Body of pancreas (tissue), 4 donors: ENCODE results near the gene ARSH. TPM values are rescaled to one million over a fixed set of nuclear protein-coding genes. Genes with fewer than 3 reads are reported as not detected.

Experiments
- ATAC-seq: fragments of 150-250 bp; one replicate; pipeline ENCODE4 v1.9.1; 2016
- DNase-seq, 4 donors: peaks; one replicate each; pipeline ENCODE4 v3.0.0-alpha.2; 2019
- H3K27ac ChIP-seq, 4 donors: fragments of 200-600 bp; sonication (generic); 1 replicate in 3 of 4; 2 replicates in 1 of 4; pipeline versions ENCODE4 v1.5.1 to v1.6.1; 2016 to 2019; ENCODE audit warnings: mild to moderate bottlenecking in 1 of 4, mixed read lengths in 1 of 4, moderate library complexity in 1 of 4
- H3K27me3 ChIP-seq, 2 donors: fragments of 200-600 bp; sonication (generic); one replicate each; pipeline ENCODE4 v1.6.0; 2016; ENCODE audit warnings: mild to moderate bottlenecking in 1 of 2
- H3K36me3 ChIP-seq, 2 donors: fragments of 200-600 bp; sonication (generic); replicated peaks in 1 of 2; 2 replicates each; pipeline ENCODE4 v1.5.1; 2016; ENCODE audit warnings: low read depth in 2 of 2; ENCODE audit not compliant: insufficient read depth in 1 of 2
- H3K4me1 ChIP-seq: fragments of 200-600 bp; sonication (generic); one replicate; pipeline ENCODE4 v1.6.0; 2016
- H3K4me3 ChIP-seq, 2 donors: fragments of 200-600 bp; sonication (generic); 1 replicate in 1 of 2; 2 replicates in 1 of 2; pipeline ENCODE4 v1.5.1; 2016 to 2019
- H3K9me3 ChIP-seq, 3 donors: fragments of 200-600 bp; sonication (generic); 1 replicate in 2 of 3; 2 replicates in 1 of 3; pipeline ENCODE4 v1.5.1; 2016
- POLR2A ChIP-seq, 3 donors: fragments of 450-650 bp; IDR thresholded peaks; one replicate each; pipeline ENCODE4 v1.6.1; 2016; ENCODE audit warnings: antibody characterized with exemption in 3 of 3, mild to moderate bottlenecking in 2 of 3
- WGBS, 2 donors: methylation state at CpG; one replicate each; pipeline ENCODE4 v1.1.5; 2017; 5-methylcytosine and 5-hydroxymethylcytosine counted together
- intact Hi-C: fragments of 100-400 bp; cut with DNase I; formaldehyde crosslinking; loops from one replicate; pipeline ENCODE4 v1.15.1; 2023
- small RNA-seq: library from RNA; depleted of rRNA; stranded (forward); fragments of <200 nt; gene quantifications from one replicate; pipeline ENCODE3, GENCODE V24; 2016
- total RNA-seq, 2 donors: library from RNA; depleted of rRNA; stranded (reverse); fragments of >200 nt; gene quantifications; one replicate each; pipeline ENCODE4 v1.1.0, GENCODE V29; 2016
- TF ChIP-seq, protein P1 (sequence below), 7 experiments: fragments of 450-650 bp in 4 of 7; fragments of 200-600 bp in 3 of 7; sonication (generic) in 3 of 7; IDR thresholded peaks; one replicate each; pipeline ENCODE4 v1.5.1; 2016 to 2019; ENCODE audit warnings: antibody characterized with exemption in 7 of 7

Gene ARSH
- total RNA-seq, 2 donors from 2014 or later: not detected

DNA sequence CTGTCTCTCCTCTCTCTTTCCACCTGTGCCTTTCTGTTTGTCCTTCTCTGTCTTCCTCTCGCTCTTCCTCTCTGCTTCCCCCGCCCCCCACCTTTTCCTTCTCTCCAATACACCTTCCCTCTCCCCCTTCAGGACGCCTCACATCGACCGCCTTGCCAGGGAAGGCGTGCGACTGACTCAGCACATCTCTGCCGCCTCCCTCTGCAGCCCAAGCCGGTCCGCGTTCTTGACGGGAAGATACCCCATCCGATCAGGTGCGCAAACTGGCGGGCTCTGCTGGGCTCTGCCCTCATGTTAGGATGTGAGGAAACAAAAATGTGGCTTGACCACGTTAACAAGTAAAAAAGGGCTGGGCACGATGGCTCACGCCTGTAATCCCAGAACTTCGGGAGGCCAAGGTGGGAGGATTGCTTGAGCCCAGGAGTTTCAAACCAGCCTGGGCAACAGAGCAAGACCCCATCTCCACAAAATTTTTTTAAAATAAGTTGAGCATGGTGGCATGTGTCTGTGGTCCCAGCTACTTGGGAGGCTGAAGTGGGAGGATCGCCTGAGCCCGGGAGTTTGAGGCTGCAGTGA, 70.2 kb downstream of the ARSH start:
- no peaks in the 10 kb centered on the region for H3K9me3 ChIP-seq
- ATAC-seq (no peak), DNase-seq (no peak)
- no peak overlapping the region for H3K27ac ChIP-seq
- no peak overlapping the region for H3K4me3 ChIP-seq
- 42 to 45% methylated on average over 11 to 17 of the region's 21 CpGs for WGBS, 2 donors
- no peak for TF ChIP-seq POLR2A (IDR thresholded peaks at IDR 0.05)
- TF ChIP-seq, protein P1, sequence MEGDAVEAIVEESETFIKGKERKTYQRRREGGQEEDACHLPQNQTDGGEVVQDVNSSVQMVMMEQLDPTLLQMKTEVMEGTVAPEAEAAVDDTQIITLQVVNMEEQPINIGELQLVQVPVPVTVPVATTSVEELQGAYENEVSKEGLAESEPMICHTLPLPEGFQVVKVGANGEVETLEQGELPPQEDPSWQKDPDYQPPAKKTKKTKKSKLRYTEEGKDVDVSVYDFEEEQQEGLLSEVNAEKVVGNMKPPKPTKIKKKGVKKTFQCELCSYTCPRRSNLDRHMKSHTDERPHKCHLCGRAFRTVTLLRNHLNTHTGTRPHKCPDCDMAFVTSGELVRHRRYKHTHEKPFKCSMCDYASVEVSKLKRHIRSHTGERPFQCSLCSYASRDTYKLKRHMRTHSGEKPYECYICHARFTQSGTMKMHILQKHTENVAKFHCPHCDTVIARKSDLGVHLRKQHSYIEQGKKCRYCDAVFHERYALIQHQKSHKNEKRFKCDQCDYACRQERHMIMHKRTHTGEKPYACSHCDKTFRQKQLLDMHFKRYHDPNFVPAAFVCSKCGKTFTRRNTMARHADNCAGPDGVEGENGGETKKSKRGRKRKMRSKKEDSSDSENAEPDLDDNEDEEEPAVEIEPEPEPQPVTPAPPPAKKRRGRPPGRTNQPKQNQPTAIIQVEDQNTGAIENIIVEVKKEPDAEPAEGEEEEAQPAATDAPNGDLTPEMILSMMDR (IDR thresholded peaks at IDR 0.05): no peak
- H3K36me3 ChIP-seq: no peaks in the 10 kb centered on the region
- intact Hi-C loops: no loop called here
- no peaks in the 10 kb centered on the region for H3K4me1 ChIP-seq
- no peaks in the 10 kb centered on the region for H3K27me3 ChIP-seq

Small RNA genes within 50 kb of the gene (small RNA-seq; reads per million reads assigned to genes)
- gene RN7SL578P: not detected

Other genes with a start within 250 kb of the ARSH start
- gene GYG2, start 177.6 kb upstream of the ARSH start, total RNA-seq: 10 to 100 TPM in 1 of 2 donors, 1 to 10 TPM in 1; 6.0 to 21.4 TPM
- gene ARSD, start 77.2 kb upstream of the ARSH start, total RNA-seq: 10 to 100 TPM; 57.1 to 85.0 TPM
- gene ARSF, start 34.9 kb downstream of the ARSH start, total RNA-seq: under 1 TPM; 0.26 to 0.33 TPM